MM.1S (cell line): ENCODE measurements around the gene LYSMD2.

ENCODE experiments used
- CTCF ChIP-seq: fragments of 300-600 bp; sonication (generic); IDR thresholded peaks from 2 replicates; pipeline ENCODE4 v1.5.1; 2016; ENCODE audit warnings: antibody characterized with exemption, low read length, mixed read lengths
- EZH2 ChIP-seq: fragments of 300-600 bp; sonication (generic); optimal IDR thresholded peaks from 2 replicates; pipeline ENCODE3; 2017; ENCODE audit warnings: low read depth, mild to moderate bottlenecking, antibody characterized with exemption, low read length, mixed read lengths
- EZH2phosphoT487 ChIP-seq: fragments of 300-600 bp; sonication (generic); IDR thresholded peaks from 2 replicates; pipeline ENCODE4 v1.6.1; 2018; ENCODE audit warnings: antibody characterized with exemption, low read length

- TF ChIP-seq EZH2 (no peak), CTCF (peak; percentile 63), EZH2phosphoT487 (no peak)
These were observed 38.7 kb upstream of the LYSMD2 start for GRCh38 chr15:51775967-51776816.
